Neural progenitor cell (in vitro differentiated cells): ENCODE data around the gene RAD52. TPM values are rescaled to one million over a fixed set of nuclear protein-coding genes. Genes with fewer than 3 reads are reported as not detected.

Source experiments
- DNase-seq: peaks from one replicate; pipeline ENCODE4 v3.0.0-alpha.2; 2016; ENCODE audit warnings: low spot score
- H2AFZ ChIP-seq: fragments of 200-600 bp; sonication (generic); replicated peaks from 2 replicates; pipeline ENCODE4 v1.6.1; 2016; ENCODE audit warnings: antibody characterized with exemption
- H3F3A ChIP-seq: fragments of 200-600 bp; sonication (generic); 2 replicates; pipeline ENCODE4 v1.6.1; 2016; ENCODE audit warnings: antibody characterized with exemption, low read depth
- H3K27ac ChIP-seq: fragments of 200-600 bp; sonication (generic); 2 replicates; pipeline ENCODE4 v1.5.1; 2016; ENCODE audit warnings: mild to moderate bottlenecking
- H3K27me3 ChIP-seq: fragments of 200-600 bp; sonication (generic); 2 replicates; pipeline ENCODE4 v1.6.1; 2016; ENCODE audit warnings: mild to moderate bottlenecking, moderate library complexity
- H3K36me3 ChIP-seq: fragments of 200-600 bp; sonication (generic); 2 replicates; pipeline ENCODE4 v1.5.1; 2016
- H3K4me1 ChIP-seq: fragments of 200-600 bp; sonication (generic); 2 replicates; pipeline ENCODE4 v1.6.1; 2016; ENCODE audit warnings: mixed run types
- H3K4me2 ChIP-seq: fragments of 200-600 bp; sonication (generic); 2 replicates; pipeline ENCODE4 v1.6.1; 2016
- H3K4me3 ChIP-seq: fragments of 200-600 bp; sonication (generic); 2 replicates; pipeline ENCODE4 v1.5.1; 2016
- H3K79me2 ChIP-seq: fragments of 200-600 bp; sonication (generic); 2 replicates; pipeline ENCODE4 v1.6.1; 2016; ENCODE audit warnings: low read depth
- H3K9ac ChIP-seq: fragments of 200-600 bp; sonication (generic); 2 replicates; pipeline ENCODE4 v1.6.1; 2016
- H3K9me3 ChIP-seq: fragments of 200-600 bp; sonication (generic); 2 replicates; pipeline ENCODE4 v1.5.1; 2016; ENCODE audit warnings: low read depth
- H4K20me1 ChIP-seq: fragments of 200-600 bp; sonication (generic); 2 replicates; pipeline ENCODE4 v1.6.1; 2016; ENCODE audit warnings: low read depth
- H3K27ac Mint-ChIP-seq: 3 replicates; pipeline ENCODE4 v1.8.0; 2021; ENCODE audit warnings: mixed read lengths
- H3K27me3 Mint-ChIP-seq: 2 replicates; pipeline ENCODE4 v1.8.0; 2022; ENCODE audit warnings: low read depth, mild to moderate bottlenecking, inconsistent platforms, moderate library complexity, mixed read lengths; ENCODE audit not compliant: insufficient read depth
- H3K36me3 Mint-ChIP-seq: 3 replicates; pipeline ENCODE4 v1.8.0; 2021; ENCODE audit warnings: mixed read lengths
- H3K4me1 Mint-ChIP-seq: 3 replicates; pipeline ENCODE4 v1.8.0; 2021; ENCODE audit warnings: mixed read lengths
- H3K4me3 Mint-ChIP-seq: 3 replicates; pipeline ENCODE4 v1.8.0; 2021; ENCODE audit warnings: mild to moderate bottlenecking, moderate library complexity, mixed read lengths
- H3K9me3 Mint-ChIP-seq: 3 replicates; pipeline ENCODE4 v1.8.0; 2020; ENCODE audit warnings: mixed read lengths
- EZH2 ChIP-seq: fragments of 200-600 bp; sonication (generic); IDR thresholded peaks from 2 replicates; pipeline ENCODE4 v1.6.1; 2017; ENCODE audit warnings: antibody characterized with exemption, mild to moderate bottlenecking, moderate library complexity
- EZH2phosphoT487 ChIP-seq: fragments of 200-600 bp; sonication (generic); IDR thresholded peaks from 2 replicates; pipeline ENCODE4 v1.6.1; 2017; ENCODE audit warnings: antibody characterized with exemption
- total RNA-seq: library from RNA; depleted of rRNA; stranded (reverse); fragments of >200 nt; gene quantifications from 2 replicates; pipeline ENCODE4 v1.2.3, GENCODE V29; 2015; ENCODE audit warnings: low replicate concordance
- TF ChIP-seq, protein P1 (sequence below): fragments of 200-600 bp; sonication (generic); IDR thresholded peaks from 2 replicates; pipeline ENCODE4 v1.5.1; 2017; ENCODE audit warnings: antibody characterized with exemption, mild to moderate bottlenecking

The RAD52 gene
- total RNA-seq, 1 donor from 2014 or later = 43.4 TPM

DNA sequence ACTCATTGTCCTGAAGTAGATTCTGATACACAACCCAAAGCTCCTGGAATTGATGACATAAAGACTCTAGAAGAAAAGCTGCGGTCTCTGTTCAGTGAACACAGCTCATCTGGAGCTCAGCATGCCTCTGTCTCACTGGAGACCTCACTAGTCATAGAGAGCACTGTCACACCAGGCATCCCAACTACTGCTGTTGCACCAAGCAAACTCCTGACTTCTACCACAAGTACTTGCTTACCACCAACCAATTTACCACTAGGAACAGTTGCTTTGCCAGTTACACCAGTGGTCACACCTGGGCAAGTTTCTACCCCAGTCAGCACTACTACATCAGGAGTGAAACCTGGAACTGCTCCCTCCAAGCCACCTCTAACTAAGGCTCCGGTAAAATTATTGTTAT lies 63.8 kb downstream of the RAD52 start:
- no peak overlapping the region for H3K4me3 ChIP-seq
- H3K4me1 Mint-ChIP-seq = no peaks in the 10 kb centered on the region
- no peaks in the 10 kb centered on the region for H3K9me3 ChIP-seq
- H3K27me3 ChIP-seq = no peaks in the 10 kb centered on the region
- H3K36me3 Mint-ChIP-seq = peaks cover 40% of the 10 kb centered on the region
- no peak for TF ChIP-seq EZH2phosphoT487
- TF ChIP-seq, protein P1, sequence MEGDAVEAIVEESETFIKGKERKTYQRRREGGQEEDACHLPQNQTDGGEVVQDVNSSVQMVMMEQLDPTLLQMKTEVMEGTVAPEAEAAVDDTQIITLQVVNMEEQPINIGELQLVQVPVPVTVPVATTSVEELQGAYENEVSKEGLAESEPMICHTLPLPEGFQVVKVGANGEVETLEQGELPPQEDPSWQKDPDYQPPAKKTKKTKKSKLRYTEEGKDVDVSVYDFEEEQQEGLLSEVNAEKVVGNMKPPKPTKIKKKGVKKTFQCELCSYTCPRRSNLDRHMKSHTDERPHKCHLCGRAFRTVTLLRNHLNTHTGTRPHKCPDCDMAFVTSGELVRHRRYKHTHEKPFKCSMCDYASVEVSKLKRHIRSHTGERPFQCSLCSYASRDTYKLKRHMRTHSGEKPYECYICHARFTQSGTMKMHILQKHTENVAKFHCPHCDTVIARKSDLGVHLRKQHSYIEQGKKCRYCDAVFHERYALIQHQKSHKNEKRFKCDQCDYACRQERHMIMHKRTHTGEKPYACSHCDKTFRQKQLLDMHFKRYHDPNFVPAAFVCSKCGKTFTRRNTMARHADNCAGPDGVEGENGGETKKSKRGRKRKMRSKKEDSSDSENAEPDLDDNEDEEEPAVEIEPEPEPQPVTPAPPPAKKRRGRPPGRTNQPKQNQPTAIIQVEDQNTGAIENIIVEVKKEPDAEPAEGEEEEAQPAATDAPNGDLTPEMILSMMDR = no peak
- TF ChIP-seq EZH2 = no peak
- peaks cover 51% of the 10 kb centered on the region for H3K36me3 ChIP-seq
- no peak overlapping the region for H3K4me3 Mint-ChIP-seq
- H3K27me3 Mint-ChIP-seq = no peaks in the 10 kb centered on the region
- no peak overlapping the region for H2AFZ ChIP-seq
- no peak for DNase-seq
- no peak overlapping the region for H3K4me2 ChIP-seq
- peaks cover 3% of the 10 kb centered on the region for H3F3A ChIP-seq
- no peak overlapping the region for H3K27ac Mint-ChIP-seq
- H3K9ac ChIP-seq = no peak overlapping the region
- no peaks in the 10 kb centered on the region for H3K9me3 Mint-ChIP-seq
- no peaks in the 10 kb centered on the region for H3K4me1 ChIP-seq
- no peaks in the 10 kb centered on the region for H4K20me1 ChIP-seq
- H3K27ac ChIP-seq = no peak overlapping the region
- no peaks in the 10 kb centered on the region for H3K79me2 ChIP-seq

- H3K27ac ChIP-seq = no peak overlapping the region
- no peaks in the 10 kb centered on the region for H4K20me1 ChIP-seq
- H3K4me3 ChIP-seq = no peak overlapping the region
- Mint-ChIP-seq H3K9me3 (no peaks in the 10 kb centered on the region), H3K27ac (no peak overlapping the region), H3K4me3 (no peak overlapping the region), H3K36me3 (peaks cover 44% of the 10 kb centered on the region), H3K4me1 (no peaks in the 10 kb centered on the region), H3K27me3 (no peaks in the 10 kb centered on the region)
- H3K9ac ChIP-seq = no peak overlapping the region
- no peaks in the 10 kb centered on the region for H3K9me3 ChIP-seq
- H3K79me2 ChIP-seq = no peaks in the 10 kb centered on the region
- H3F3A ChIP-seq = peaks cover 3% of the 10 kb centered on the region
- DNase-seq = no peak
- peaks cover 46% of the 10 kb centered on the region for H3K36me3 ChIP-seq
- no peaks in the 10 kb centered on the region for H3K4me1 ChIP-seq
- H3K4me2 ChIP-seq = no peak overlapping the region
- TF ChIP-seq EZH2phosphoT487 = no peak
- TF ChIP-seq, protein P1 = no peak
- no peak for TF ChIP-seq EZH2
- no peak overlapping the region for H2AFZ ChIP-seq
- no peaks in the 10 kb centered on the region for H3K27me3 ChIP-seq
Observed at GRCh38 chr12:884746-885414, 64.6 kb downstream of the RAD52 start.

- Histone ChIP-seq H3K79me2 (no peaks in the 10 kb centered on the region), H3K27me3 (no peaks in the 10 kb centered on the region), H3K4me1 (no peaks in the 10 kb centered on the region), H3K9ac (no peak overlapping the region), H4K20me1 (no peaks in the 10 kb centered on the region), H3K27ac (no peak overlapping the region), H3K4me2 (no peak overlapping the region), H3K36me3 (peaks cover 30% of the 10 kb centered on the region), H2AFZ (no peak overlapping the region), H3K9me3 (no peaks in the 10 kb centered on the region), H3K4me3 (no peak overlapping the region), H3F3A (no peaks in the 10 kb centered on the region)
- no peaks in the 10 kb centered on the region for H3K4me1 Mint-ChIP-seq
- TF ChIP-seq EZH2 (no peak), EZH2phosphoT487 (no peak)
- TF ChIP-seq, protein P1 = no peak
- H3K27ac Mint-ChIP-seq = no peak overlapping the region
- no peak for DNase-seq
- no peak overlapping the region for H3K4me3 Mint-ChIP-seq
- no peaks in the 10 kb centered on the region for H3K27me3 Mint-ChIP-seq
- H3K9me3 Mint-ChIP-seq = no peaks in the 10 kb centered on the region
- peaks cover 34% of the 10 kb centered on the region for H3K36me3 Mint-ChIP-seq
Observed at GRCh38 chr12:880656-881055, 68.8 kb downstream of the RAD52 start.
